GM12872 (cell line): ENCODE measurements around the gene PAXX.

ENCODE experiments used
- CTCF ChIP-seq: IDR thresholded peaks from 3 replicates; pipeline ENCODE4 v1.5.1; 2011; ENCODE audit warnings: low read depth, mild to moderate bottlenecking, low read length, moderate library complexity; ENCODE audit not compliant: insufficient read depth

PAXX gene

GRCh38 chr9:136978073-136978864 is 14.0 kb upstream of the PAXX start:
- no peak for TF ChIP-seq CTCF

- TF ChIP-seq CTCF = no peak
These were observed 13.2 kb upstream of the PAXX start for GRCh38 chr9:136978865-136979544.

- TF ChIP-seq CTCF = no peak
These were observed 12.2 kb upstream of the PAXX start for GRCh38 chr9:136979769-136980587.

- TF ChIP-seq CTCF = no peak
These were observed 11.3 kb upstream of the PAXX start for GRCh38 chr9:136980669-136981478.

GRCh38 chr9:136981588-136982231 is 10.5 kb upstream of the PAXX start:
- TF ChIP-seq CTCF = no peak

GRCh38 chr9:136982232-136983051 is 9.8 kb upstream of the PAXX start, which contains the start of gene LCNL1:
Gene LCNL1 (plus strand): TSS chr9:136982993. CDS start chr9:136983587, 594 bp downstream.
- no peak for TF ChIP-seq CTCF
